Liver (tissue), 9 donors: Measurements from ENCODE around the gene XDH. TPM values are rescaled to one million over a fixed set of nuclear protein-coding genes. Genes with fewer than 3 reads are reported as not detected.

Experiments
- DNase-seq: peaks from one replicate; pipeline ENCODE4 v3.0.0-alpha.2; 2017; ENCODE audit warnings: low spot score
- H3K27ac ChIP-seq, 2 donors: one replicate each; pipeline ENCODE4 v1.7.0; 2013; ENCODE audit warnings: inconsistent platforms in 2 of 2, low read length in 2 of 2, control low read depth in 1 of 2, low read depth in 1 of 2, mild to moderate bottlenecking in 1 of 2
- H3K27me3 ChIP-seq, 4 donors: one replicate each; pipeline versions ENCODE4 v1.6.1 to v1.7.0; 2013; ENCODE audit warnings: low read length in 3 of 4, inconsistent platforms in 1 of 4, mild to moderate bottlenecking in 1 of 4, moderate library complexity in 1 of 4; ENCODE audit not compliant: control insufficient read depth in 4 of 4, insufficient read depth in 4 of 4
- H3K36me3 ChIP-seq, 4 donors: one replicate each; pipeline versions ENCODE4 v1.6.1 to v1.7.0; 2013; ENCODE audit warnings: low read length in 3 of 4, mild to moderate bottlenecking in 3 of 4, low read depth in 1 of 4, moderate library complexity in 1 of 4; ENCODE audit not compliant: control insufficient read depth in 4 of 4, insufficient read depth in 3 of 4
- H3K4me1 ChIP-seq, 4 donors: one replicate each; pipeline versions ENCODE4 v1.6.1 to v1.7.0; 2013; ENCODE audit warnings: low read length in 3 of 4, mild to moderate bottlenecking in 3 of 4, moderate library complexity in 1 of 4; ENCODE audit not compliant: control insufficient read depth in 4 of 4, insufficient read depth in 4 of 4
- H3K4me3 ChIP-seq, 3 donors: one replicate each; pipeline versions ENCODE4 v1.6.1 to v1.7.0; 2013; ENCODE audit warnings: low read length in 3 of 3, control low read depth in 1 of 3, low read depth in 1 of 3, mild to moderate bottlenecking in 1 of 3
- H3K9ac ChIP-seq, 2 donors: one replicate each; pipeline ENCODE4 v1.7.0; 2013; ENCODE audit warnings: low read length in 2 of 2, mild to moderate bottlenecking in 2 of 2, moderate library complexity in 2 of 2, control low read depth in 1 of 2, low read depth in 1 of 2
- H3K9me3 ChIP-seq, 4 donors: one replicate each; pipeline versions ENCODE4 v1.6.1 to v1.7.0; 2013; ENCODE audit warnings: low read length in 3 of 4; ENCODE audit not compliant: control insufficient read depth in 4 of 4
- CTCF ChIP-seq: fragments of 150-350 bp; IDR thresholded peaks from 2 replicates; pipeline ENCODE4 v1.5.1; 2017; ENCODE audit warnings: improper control_type of control experiment, low read depth, low read length; ENCODE audit not compliant: missing input control
- EGR1 ChIP-seq, 2 donors: IDR thresholded peaks; 2 replicates each; pipeline ENCODE4 v1.6.1; 2016 to 2018; ENCODE audit warnings: antibody characterized with exemption in 2 of 2, low read depth in 2 of 2
- GABPA ChIP-seq, 2 donors: IDR thresholded peaks in 1 of 2; conservative IDR thresholded peaks in 1 of 2; 2 replicates each; pipeline ENCODE4 v1.6.1; 2016; ENCODE audit warnings: antibody characterized with exemption in 2 of 2, mild to moderate bottlenecking in 1 of 2, moderate library complexity in 1 of 2
- HNF4A ChIP-seq, 2 donors: conservative IDR thresholded peaks; 2 replicates each; pipeline ENCODE4 v1.6.1; 2016; ENCODE audit warnings: antibody characterized with exemption in 2 of 2, mild to moderate bottlenecking in 2 of 2
- HNF4G ChIP-seq: IDR thresholded peaks from 2 replicates; pipeline ENCODE4 v1.6.1; 2016; ENCODE audit warnings: antibody characterized with exemption
- JUND ChIP-seq, 2 donors: IDR thresholded peaks; 2 replicates each; pipeline ENCODE4 v1.6.1; 2016; ENCODE audit warnings: antibody characterized with exemption in 2 of 2
- RAD21 ChIP-seq, 2 donors: IDR thresholded peaks; 2 replicates each; pipeline ENCODE4 v1.6.1; 2016; ENCODE audit warnings: antibody characterized with exemption in 2 of 2, mild to moderate bottlenecking in 2 of 2
- SP1 ChIP-seq: IDR thresholded peaks from 2 replicates; pipeline ENCODE4 v1.6.1; 2018; ENCODE audit warnings: antibody characterized with exemption, mild to moderate bottlenecking
- TAF1 ChIP-seq: conservative IDR thresholded peaks from 2 replicates; pipeline ENCODE4 v1.6.1; 2016; ENCODE audit warnings: antibody characterized with exemption, mild to moderate bottlenecking
- YY1 ChIP-seq: IDR thresholded peaks from 2 replicates; pipeline ENCODE4 v1.6.1; 2016; ENCODE audit warnings: antibody characterized with exemption, mild to moderate bottlenecking
- ZBTB33 ChIP-seq: IDR thresholded peaks from 2 replicates; pipeline ENCODE4 v1.6.1; 2016; ENCODE audit warnings: antibody characterized with exemption
- WGBS: extraction: QIAGEN DNeasy Blood & Tissue Kit; methylation state at CpG from one replicate; pipeline ENCODE4 v1.1.7; 2013; 5-methylcytosine and 5-hydroxymethylcytosine counted together
- polyA plus RNA-seq, 2 donors: library from polyadenylated mRNA; stranded (reverse) in 1 of 2; unstranded in 1 of 2; fragments of 200-250 nt in 1 of 2; fragments of >200 nt in 1 of 2; fragmentation: Nextera tagmentation in 1 of 2; extraction: Ambion mirVana in 1 of 2; gene quantifications; one replicate each; pipeline versions ENCODE4 v1.2.1 to v1.2.3, GENCODE V29; 2013 to 2015
- total RNA-seq, 2 donors: library from RNA; depleted of rRNA; stranded (reverse); fragments of >200 nt; gene quantifications; one replicate each; pipeline ENCODE4 v1.2.3, GENCODE V29; 2014
- TF ChIP-seq, protein P1 (sequence below): IDR thresholded peaks from 2 replicates; pipeline ENCODE4 v1.6.1; 2016; ENCODE audit warnings: antibody characterized with exemption, mild to moderate bottlenecking
- donor health status: healthy.
- donor health status: healthy.
- donor health status: healthy.
- donor health status: healthy.
- donor health status: healthy.

Gene XDH
- total and polyA plus RNA-seq, 4 donors = 6.8 to 76.6 (median 12.0) TPM

- TF ChIP-seq, protein P1, sequence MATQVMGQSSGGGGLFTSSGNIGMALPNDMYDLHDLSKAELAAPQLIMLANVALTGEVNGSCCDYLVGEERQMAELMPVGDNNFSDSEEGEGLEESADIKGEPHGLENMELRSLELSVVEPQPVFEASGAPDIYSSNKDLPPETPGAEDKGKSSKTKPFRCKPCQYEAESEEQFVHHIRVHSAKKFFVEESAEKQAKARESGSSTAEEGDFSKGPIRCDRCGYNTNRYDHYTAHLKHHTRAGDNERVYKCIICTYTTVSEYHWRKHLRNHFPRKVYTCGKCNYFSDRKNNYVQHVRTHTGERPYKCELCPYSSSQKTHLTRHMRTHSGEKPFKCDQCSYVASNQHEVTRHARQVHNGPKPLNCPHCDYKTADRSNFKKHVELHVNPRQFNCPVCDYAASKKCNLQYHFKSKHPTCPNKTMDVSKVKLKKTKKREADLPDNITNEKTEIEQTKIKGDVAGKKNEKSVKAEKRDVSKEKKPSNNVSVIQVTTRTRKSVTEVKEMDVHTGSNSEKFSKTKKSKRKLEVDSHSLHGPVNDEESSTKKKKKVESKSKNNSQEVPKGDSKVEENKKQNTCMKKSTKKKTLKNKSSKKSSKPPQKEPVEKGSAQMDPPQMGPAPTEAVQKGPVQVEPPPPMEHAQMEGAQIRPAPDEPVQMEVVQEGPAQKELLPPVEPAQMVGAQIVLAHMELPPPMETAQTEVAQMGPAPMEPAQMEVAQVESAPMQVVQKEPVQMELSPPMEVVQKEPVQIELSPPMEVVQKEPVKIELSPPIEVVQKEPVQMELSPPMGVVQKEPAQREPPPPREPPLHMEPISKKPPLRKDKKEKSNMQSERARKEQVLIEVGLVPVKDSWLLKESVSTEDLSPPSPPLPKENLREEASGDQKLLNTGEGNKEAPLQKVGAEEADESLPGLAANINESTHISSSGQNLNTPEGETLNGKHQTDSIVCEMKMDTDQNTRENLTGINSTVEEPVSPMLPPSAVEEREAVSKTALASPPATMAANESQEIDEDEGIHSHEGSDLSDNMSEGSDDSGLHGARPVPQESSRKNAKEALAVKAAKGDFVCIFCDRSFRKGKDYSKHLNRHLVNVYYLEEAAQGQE = no peak
- TF ChIP-seq YY1 (no peak), GABPA (IDR thresholded peaks at IDR 0.05 in 1 of 2, conservative IDR thresholded peaks at IDR 0.05 in 1 of 2) (no peak), SP1 (no peak)
Observed at GRCh38 chr2:31365348-31365747, 49.2 kb downstream of the XDH start (continued).

DNA sequence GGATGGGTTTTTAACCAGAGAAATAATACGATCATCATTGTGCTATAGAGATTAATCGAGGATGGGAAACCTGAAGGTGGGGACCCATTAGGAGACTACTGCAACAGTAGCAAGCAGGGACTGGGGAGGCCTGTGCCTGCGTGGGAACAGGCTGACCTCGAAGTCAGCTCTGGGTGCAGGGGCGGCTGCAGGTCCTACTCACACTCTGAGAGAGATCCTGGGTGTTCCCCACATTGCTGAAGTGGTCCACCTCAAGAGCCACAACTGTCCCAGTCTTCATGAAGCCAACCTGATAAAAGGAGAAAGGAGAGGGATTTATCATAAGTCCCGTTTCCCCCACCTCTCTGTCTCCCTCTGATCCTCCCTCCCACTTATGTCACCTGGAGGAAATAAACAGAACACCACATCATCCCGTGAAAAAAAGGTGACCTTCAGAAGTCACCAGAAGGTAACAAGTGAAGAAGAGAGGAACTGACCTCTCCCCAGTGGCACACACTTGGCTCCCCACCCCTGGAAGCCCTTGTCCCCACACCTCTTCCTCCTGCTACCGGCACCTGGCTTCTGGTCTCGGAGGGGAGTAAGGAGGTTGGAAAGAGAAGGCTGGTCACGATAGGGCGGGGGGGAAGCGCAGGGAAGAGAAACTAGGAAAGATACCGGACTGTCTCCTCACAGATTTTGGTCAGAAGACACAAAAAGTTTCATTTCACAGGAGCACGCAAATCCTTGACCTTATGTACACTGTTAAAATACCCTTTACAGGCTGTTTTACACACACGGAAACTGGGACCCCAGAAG lies 50.4 kb downstream of the XDH start:
- Histone ChIP-seq H3K27ac (no peak overlapping the region), H3K4me1 (peaks cover 0 to 7% (median 4%) of the 10 kb centered on the region in 4 donors), H3K9me3 (no peaks in the 10 kb centered on the region), H3K27me3 (no peaks in the 10 kb centered on the region), H3K36me3 (peaks cover 3 to 66% (median 47%) of the 10 kb centered on the region in 4 donors), H3K4me3 (no peak overlapping the region), H3K9ac (no peak overlapping the region)
- TF ChIP-seq YY1 = no peak
- no peak for TF ChIP-seq HNF4A (conservative IDR thresholded peaks at IDR 0.05)
- no peak for TF ChIP-seq JUND (IDR thresholded peaks at IDR 0.05)
- TF ChIP-seq ZBTB33 = no peak
- no peak for TF ChIP-seq GABPA (IDR thresholded peaks at IDR 0.05 in 1 of 2, conservative IDR thresholded peaks at IDR 0.05 in 1 of 2)
- no peak for TF ChIP-seq RAD21 (IDR thresholded peaks at IDR 0.05)
- no peak for TF ChIP-seq HNF4G
- TF ChIP-seq EGR1 (IDR thresholded peaks at IDR 0.05; ENCODE audit: low read depth in 2 of 2) = no peak
- TF ChIP-seq CTCF = no peak
- no peak for DNase-seq
- WGBS = 90% methylated on average over 15 of the region's 15 CpGs

GRCh38 chr2:31362581-31362980 lies 52.0 kb downstream of the XDH start:
- no peak for DNase-seq
- 97% methylated on average over 5 of the region's 5 CpGs for WGBS
- Histone ChIP-seq H3K27ac (no peak overlapping the region), H3K4me3 (no peak overlapping the region), H3K36me3 (peaks cover 3 to 52% (median 37%) of the 10 kb centered on the region in 4 donors), H3K4me1 (peaks cover 3 to 13% (median 8%) of the 10 kb centered on the region in 4 donors), H3K9me3 (no peaks in the 10 kb centered on the region), H3K27me3 (no peaks in the 10 kb centered on the region), H3K9ac (no peak overlapping the region)
- TF ChIP-seq TAF1 (no peak), GABPA (IDR thresholded peaks at IDR 0.05 in 1 of 2, conservative IDR thresholded peaks at IDR 0.05 in 1 of 2) (no peak), SP1 (no peak)
